ENCODE data around the gene USP40.
"Not testable (repeated sequence)": the region's sequence is repeated elsewhere in the genome, so short reads cannot be mapped to it uniquely, and the experiment has no call there.

Gene USP40

GRCh38 chr2:233584210-233584609 lies 17.6 kb upstream of the USP40 start:
- H3K4me2 ChIP-seq (ENCODE audit: low read length), result no peak overlapping the region
- H3K9ac ChIP-seq (ENCODE audit: low read length), result no peak overlapping the region
- H3K27me3 ChIP-seq (ENCODE audit: low read depth, low read length), result peaks cover 7% of the 10 kb centered on the region; the same call in 1 of the 2 replicates
- H3K79me2 ChIP-seq (ENCODE audit: low read length), result no peaks in the 10 kb centered on the region
- H3K9me3 ChIP-seq (ENCODE audit: insufficient read depth, low read length), result no peaks in the 10 kb centered on the region
- H2AFZ ChIP-seq (ENCODE audit: low read depth, low read length), result no peak overlapping the region
- no peak overlapping the region for H3K27ac ChIP-seq (ENCODE audit: low read length)
- H3K4me1 ChIP-seq (ENCODE audit: low read length), result peaks cover 11% of the 10 kb centered on the region
- no peaks in the 10 kb centered on the region for H3K36me3 ChIP-seq (replicated peaks; ENCODE audit: low read depth, low read length)
- H3K4me3 ChIP-seq (ENCODE audit: low read length), result no peak overlapping the region
- TF ChIP-seq CTCF (IDR thresholded peaks at IDR 0.05; ENCODE audit: low read depth, low read length), result no peak
- TF ChIP-seq EZH2phosphoT487 (IDR thresholded peaks at IDR 0.05; ENCODE audit: low read depth), result no peak
- H4K20me1 ChIP-seq (ENCODE audit: insufficient read depth, low read length), result no peaks in the 10 kb centered on the region

GRCh38 chr2:233583217-233583965 lies 16.8 kb upstream of the USP40 start:
- H3K9me3 ChIP-seq (ENCODE audit: insufficient read depth, low read length); H3K27me3 ChIP-seq (ENCODE audit: low read depth, low read length); H3K36me3 ChIP-seq (replicated peaks; ENCODE audit: low read depth, low read length); H3K9ac ChIP-seq (ENCODE audit: low read length); H4K20me1 ChIP-seq (ENCODE audit: insufficient read depth, low read length); H2AFZ ChIP-seq (ENCODE audit: low read depth, low read length); H3K79me2 ChIP-seq (ENCODE audit: low read length); H3K4me3 ChIP-seq (ENCODE audit: low read length); H3K4me2 ChIP-seq (ENCODE audit: low read length); H3K27ac ChIP-seq (ENCODE audit: low read length): not testable (repeated sequence)
- peaks cover 11% of the 10 kb centered on the region for H3K4me1 ChIP-seq (ENCODE audit: low read length)

- H3K36me3 ChIP-seq (replicated peaks; ENCODE audit: low read depth, low read length); H3K79me2 ChIP-seq (ENCODE audit: low read length); H3K27ac ChIP-seq (ENCODE audit: low read length); H3K4me2 ChIP-seq (ENCODE audit: low read length); H3K9me3 ChIP-seq (ENCODE audit: insufficient read depth, low read length); H3K4me1 ChIP-seq (ENCODE audit: low read length); H4K20me1 ChIP-seq (ENCODE audit: insufficient read depth, low read length); H3K27me3 ChIP-seq (ENCODE audit: low read depth, low read length); H3K9ac ChIP-seq (ENCODE audit: low read length); H2AFZ ChIP-seq (ENCODE audit: low read depth, low read length); H3K4me3 ChIP-seq (ENCODE audit: low read length): not testable (repeated sequence)
Observed at GRCh38 chr2:233577341-233577740, 10.8 kb upstream of the USP40 start.

- Histone ChIP-seq H2AFZ (ENCODE audit: low read depth, low read length) (no peak overlapping the region), H4K20me1 (ENCODE audit: insufficient read depth, low read length) (no peaks in the 10 kb centered on the region), H3K27ac (ENCODE audit: low read length) (no peak overlapping the region), H3K9ac (ENCODE audit: low read length) (no peak overlapping the region), H3K9me3 (ENCODE audit: insufficient read depth, low read length) (no peaks in the 10 kb centered on the region), H3K27me3 (ENCODE audit: low read depth, low read length) (no peaks in the 10 kb centered on the region), H3K36me3 (replicated peaks; ENCODE audit: low read depth, low read length) (no peaks in the 10 kb centered on the region), H3K4me1 (ENCODE audit: low read length) (no peaks in the 10 kb centered on the region), H3K4me3 (ENCODE audit: low read length) (no peak overlapping the region), H3K79me2 (ENCODE audit: low read length) (no peaks in the 10 kb centered on the region), H3K4me2 (ENCODE audit: low read length) (no peak overlapping the region)
- TF ChIP-seq EZH2phosphoT487 (IDR thresholded peaks at IDR 0.05; ENCODE audit: low read depth), result no peak
- TF ChIP-seq CTCF (IDR thresholded peaks at IDR 0.05; ENCODE audit: low read depth, low read length), result no peak
Observed at GRCh38 chr2:233572468-233572867, 5.9 kb upstream of the USP40 start.

GRCh38 chr2:233571462-233571861 lies 4.9 kb upstream of the USP40 start:
- H3K27ac ChIP-seq (ENCODE audit: low read length), result no peak overlapping the region
- no peaks in the 10 kb centered on the region for H3K79me2 ChIP-seq (ENCODE audit: low read length)
- no peak overlapping the region for H2AFZ ChIP-seq (ENCODE audit: low read depth, low read length)
- H3K4me2 ChIP-seq (ENCODE audit: low read length), result no peak overlapping the region
- H3K4me1 ChIP-seq (ENCODE audit: low read length), result no peaks in the 10 kb centered on the region
- H3K9me3 ChIP-seq (ENCODE audit: insufficient read depth, low read length), result no peaks in the 10 kb centered on the region
- H3K36me3 ChIP-seq (replicated peaks; ENCODE audit: low read depth, low read length), result no peaks in the 10 kb centered on the region
- no peaks in the 10 kb centered on the region for H3K27me3 ChIP-seq (ENCODE audit: low read depth, low read length)
- H3K4me3 ChIP-seq (ENCODE audit: low read length), result no peak overlapping the region
- H4K20me1 ChIP-seq (ENCODE audit: insufficient read depth, low read length), result no peaks in the 10 kb centered on the region
- H3K9ac ChIP-seq (ENCODE audit: low read length), result no peak overlapping the region
- TF ChIP-seq CTCF (IDR thresholded peaks at IDR 0.05; ENCODE audit: low read depth, low read length) (no peak), EZH2phosphoT487 (IDR thresholded peaks at IDR 0.05; ENCODE audit: low read depth) (no peak)

Data from OCI-LY3 (cell line).